Measurements from ENCODE around the gene STAMBP. TPM values are rescaled to one million over a fixed set of nuclear protein-coding genes. Genes with fewer than 3 reads are reported as not detected.

Gene STAMBP
- total and polyA plus RNA-seq, 2 of the 13 experiments (the other 11 are each of a cell fraction or from before 2014, with no cell fraction given), result 49.6 to 53.2 TPM

- TF ChIP-seq CBX2 (IDR thresholded peaks at IDR 0.05; ENCODE audit: low read depth, low read length), result no peak
- TF ChIP-seq CBX2 (CRISPR knock-in tag; IDR thresholded peaks at IDR 0.05; ENCODE audit: low read depth), result no peak
- TF ChIP-seq ZNF83 (CRISPR knock-in tag; IDR thresholded peaks at IDR 0.05; ENCODE audit: borderline replicate concordance), result peak; percentile 93; the same call in 1 of the 2 replicates
- TF ChIP-seq HIC2 (CRISPR knock-in tag; IDR thresholded peaks at IDR 0.05; ENCODE audit: low read depth), result peak; percentile 71; the same call in 1 of the 2 replicates
- TF ChIP-seq GTF2F1 (IDR thresholded peaks at IDR 0.05; ENCODE audit: low read length), result no peak
- TF ChIP-seq ASH2L (IDR thresholded peaks at IDR 0.05; ENCODE audit: insufficient read length, low read depth, low read length), result peak; percentile 96
- peak; percentile 88 for TF ChIP-seq MXD3 (CRISPR knock-in tag; IDR thresholded peaks at IDR 0.05)
- TF ChIP-seq ZNF281 (CRISPR knock-in tag; IDR thresholded peaks at IDR 0.05; ENCODE audit: borderline replicate concordance), result 0 out of 2 replicates have a peak, but pooled peaks have one; percentile 20
- TF ChIP-seq IRF2 (CRISPR knock-in tag; IDR thresholded peaks at IDR 0.05), result peak; percentile 80; the same call in 1 of the 2 replicates
- no peak for TF ChIP-seq ZNF720 (CRISPR knock-in tag; IDR thresholded peaks at IDR 0.05)
- TF ChIP-seq HOXA5 (CRISPR knock-in tag; IDR thresholded peaks at IDR 0.05), result 0 out of 2 replicates have a peak, but pooled peaks have one; percentile 80
- peak; percentile 22; the same call in 1 of the 2 replicates for TF ChIP-seq RERE (CRISPR knock-in tag; IDR thresholded peaks at IDR 0.05; ENCODE audit: low read depth)
- no peak for TF ChIP-seq CENPX (CRISPR knock-in tag; IDR thresholded peaks at IDR 0.05)
- TF ChIP-seq TCF7L2 (IDR thresholded peaks at IDR 0.05; ENCODE audit: low read depth, low read length), result no peak
- TF ChIP-seq SMAD9 (CRISPR knock-in tag; IDR thresholded peaks at IDR 0.05), result 0 out of 2 replicates have a peak, but pooled peaks have one; percentile 42
- TF ChIP-seq ZMYM3 (CRISPR knock-in tag; IDR thresholded peaks at IDR 0.05), result peak; percentile 58; the same call in 1 of the 2 replicates
- no peak for TF ChIP-seq PCBP2 (optimal IDR thresholded peaks at IDR 0.05; ENCODE audit: low read depth, low read length, poor library complexity, severe bottlenecking)
- TF ChIP-seq HIVEP1 (CRISPR knock-in tag; IDR thresholded peaks at IDR 0.05), result 0 out of 2 replicates have a peak, but pooled peaks have one; percentile 69
- TF ChIP-seq PHF20 (CRISPR knock-in tag; IDR thresholded peaks at IDR 0.05), result peak; percentile 63
Observed at GRCh38 chr2:73779467-73780236, 49.1 kb upstream of the STAMBP start, which contains the start of gene DUSP11 (continued).
